ENCODE data around the gene VAV1.

VAV1 gene

GRCh38 chr19:6849876-6850275 lies 77.4 kb downstream of the VAV1 start:
- Histone ChIP-seq H3K9ac (ENCODE audit: low read depth, low read length, poor library complexity) (no peak overlapping the region), H3K4ac (ENCODE audit: low read length) (no peak overlapping the region), H3K18ac (ENCODE audit: low read length) (no peak overlapping the region), H2BK12ac (ENCODE audit: low read length) (no peak overlapping the region), H3K4me1 (ENCODE audit: control insufficient read depth in 2 of 2, insufficient read depth in 1 of 2, low read depth in 1 of 2, low read length in 2 of 2) (no peaks in the 10 kb centered on the region), H3K4me2 (ENCODE audit: insufficient read depth, low read length, poor library complexity, severe bottlenecking) (no peak overlapping the region), H3K23ac (ENCODE audit: low read depth, low read length, poor library complexity) (no peak overlapping the region), H2BK5ac (ENCODE audit: low read length) (no peak overlapping the region), H3K36me3 (replicated peaks in 1 of 2; ENCODE audit: control insufficient read depth in 2 of 2, insufficient read depth in 2 of 2, low read length in 2 of 2) (no peaks in the 10 kb centered on the region), H4K91ac (ENCODE audit: low read depth, low read length, poor library complexity) (no peak overlapping the region), H3K4me3 (ENCODE audit: low read length in 2 of 2) (no peak overlapping the region), H2AK5ac (ENCODE audit: low read depth, low read length) (no peak overlapping the region), H3K27ac (replicated peaks; ENCODE audit: low read length) (no peak overlapping the region), H2BK120ac (ENCODE audit: low read depth, low read length) (no peak overlapping the region), H3K14ac (ENCODE audit: low read length) (no peak overlapping the region), H4K8ac (ENCODE audit: low read depth, low read length) (no peak overlapping the region), H3K79me1 (ENCODE audit: low read depth, low read length) (no peaks in the 10 kb centered on the region), H2AFZ (ENCODE audit: low read length) (no peak overlapping the region), H3K9me3 (replicated peaks in 1 of 2; ENCODE audit: control insufficient read depth in 2 of 2, insufficient read depth in 1 of 2, low read depth in 1 of 2, low read length in 2 of 2) (peaks cover 0 to 6% of the 10 kb centered on the region in 2 donors), H3K27me3 (ENCODE audit: control insufficient read depth in 3 of 3, insufficient read depth in 3 of 3, low read depth in 1 of 3, low read length in 3 of 3) (peaks cover 0 to 3% (median 0%) of the 10 kb centered on the region in 3 experiments), H2BK15ac (ENCODE audit: low read length) (no peak overlapping the region)
- no CpG with 5 or more reads among the region's 2 CpGs for WGBS, 2 donors (ENCODE audit: extremely low coverage in 2 of 2, insufficient read length in 2 of 2, insufficient replicate concordance in 1 of 2)
- no peak for DNase-seq (ENCODE audit: low spot score)

GRCh38 chr19:6851359-6851758 lies 78.9 kb downstream of the VAV1 start:
- Histone ChIP-seq H2AFZ (ENCODE audit: low read length) (no peak overlapping the region), H2BK5ac (ENCODE audit: low read length) (no peak overlapping the region), H2AK5ac (ENCODE audit: low read depth, low read length) (no peak overlapping the region), H3K27me3 (ENCODE audit: control insufficient read depth in 3 of 3, insufficient read depth in 3 of 3, low read depth in 1 of 3, low read length in 3 of 3) (peaks cover 0 to 3% (median 0%) of the 10 kb centered on the region in 3 experiments), H3K9ac (ENCODE audit: low read depth, low read length, poor library complexity) (no peak overlapping the region), H3K4me3 (ENCODE audit: low read length in 2 of 2) (no peak overlapping the region), H3K27ac (replicated peaks; ENCODE audit: low read length) (no peak overlapping the region), H4K8ac (ENCODE audit: low read depth, low read length) (no peak overlapping the region), H2BK12ac (ENCODE audit: low read length) (no peak overlapping the region), H3K23ac (ENCODE audit: low read depth, low read length, poor library complexity) (no peak overlapping the region), H3K14ac (ENCODE audit: low read length) (no peak overlapping the region), H3K4ac (ENCODE audit: low read length) (no peak overlapping the region), H3K79me1 (ENCODE audit: low read depth, low read length) (no peaks in the 10 kb centered on the region), H3K4me2 (ENCODE audit: insufficient read depth, low read length, poor library complexity, severe bottlenecking) (no peak overlapping the region), H2BK15ac (ENCODE audit: low read length) (no peak overlapping the region), H3K18ac (ENCODE audit: low read length) (no peak overlapping the region), H2BK120ac (ENCODE audit: low read depth, low read length) (no peak overlapping the region), H3K4me1 (ENCODE audit: control insufficient read depth in 2 of 2, insufficient read depth in 1 of 2, low read depth in 1 of 2, low read length in 2 of 2) (no peaks in the 10 kb centered on the region), H3K36me3 (replicated peaks in 1 of 2; ENCODE audit: control insufficient read depth in 2 of 2, insufficient read depth in 2 of 2, low read length in 2 of 2) (no peaks in the 10 kb centered on the region), H4K91ac (ENCODE audit: low read depth, low read length, poor library complexity) (no peak overlapping the region), H3K9me3 (replicated peaks in 1 of 2; ENCODE audit: control insufficient read depth in 2 of 2, insufficient read depth in 1 of 2, low read depth in 1 of 2, low read length in 2 of 2) (peaks cover 0 to 6% of the 10 kb centered on the region in 2 donors)
- DNase-seq (ENCODE audit: low spot score), result no peak
- no CpG with 5 or more reads among the region's 1 CpG for WGBS, 2 donors (ENCODE audit: extremely low coverage in 2 of 2, insufficient read length in 2 of 2, insufficient replicate concordance in 1 of 2)

- Histone ChIP-seq H3K4me2 (ENCODE audit: insufficient read depth, low read length, poor library complexity, severe bottlenecking) (no peak overlapping the region), H3K18ac (ENCODE audit: low read length) (no peak overlapping the region), H3K23ac (ENCODE audit: low read depth, low read length, poor library complexity) (no peak overlapping the region), H3K36me3 (replicated peaks in 1 of 2; ENCODE audit: control insufficient read depth in 2 of 2, insufficient read depth in 2 of 2, low read length in 2 of 2) (no peaks in the 10 kb centered on the region), H2AK5ac (ENCODE audit: low read depth, low read length) (no peak overlapping the region), H2BK12ac (ENCODE audit: low read length) (no peak overlapping the region), H2BK5ac (ENCODE audit: low read length) (no peak overlapping the region), H3K4me1 (ENCODE audit: control insufficient read depth in 2 of 2, insufficient read depth in 1 of 2, low read depth in 1 of 2, low read length in 2 of 2) (no peaks in the 10 kb centered on the region), H3K9ac (ENCODE audit: low read depth, low read length, poor library complexity) (no peak overlapping the region), H3K14ac (ENCODE audit: low read length) (no peak overlapping the region), H3K27ac (replicated peaks; ENCODE audit: low read length) (no peak overlapping the region), H2AFZ (ENCODE audit: low read length) (no peak overlapping the region), H2BK15ac (ENCODE audit: low read length) (no peak overlapping the region), H4K91ac (ENCODE audit: low read depth, low read length, poor library complexity) (no peak overlapping the region), H3K27me3 (ENCODE audit: control insufficient read depth in 3 of 3, insufficient read depth in 3 of 3, low read depth in 1 of 3, low read length in 3 of 3) (peaks cover 0 to 3% (median 0%) of the 10 kb centered on the region in 3 experiments), H3K4me3 (ENCODE audit: low read length in 2 of 2) (no peak overlapping the region), H4K8ac (ENCODE audit: low read depth, low read length) (no peak overlapping the region), H3K4ac (ENCODE audit: low read length) (no peak overlapping the region), H2BK120ac (ENCODE audit: low read depth, low read length) (no peak overlapping the region), H3K79me1 (ENCODE audit: low read depth, low read length) (no peaks in the 10 kb centered on the region), H3K9me3 (replicated peaks in 1 of 2; ENCODE audit: control insufficient read depth in 2 of 2, insufficient read depth in 1 of 2, low read depth in 1 of 2, low read length in 2 of 2) (peaks cover 0 to 6% of the 10 kb centered on the region in 2 donors)
- no CpG with 5 or more reads among the region's 1 CpG for WGBS, 2 donors (ENCODE audit: extremely low coverage in 2 of 2, insufficient read length in 2 of 2, insufficient replicate concordance in 1 of 2)
- DNase-seq (ENCODE audit: low spot score), result no peak
Measured at GRCh38 chr19:6852001-6852400, 79.5 kb downstream of the VAV1 start.

GRCh38 chr19:6853868-6854267 lies 81.4 kb downstream of the VAV1 start:
- H3K14ac ChIP-seq (ENCODE audit: low read length), result no peak overlapping the region
- H3K4me2 ChIP-seq (ENCODE audit: insufficient read depth, low read length, poor library complexity, severe bottlenecking), result no peak overlapping the region
- no peak overlapping the region for H2BK120ac ChIP-seq (ENCODE audit: low read depth, low read length)
- peak overlapping the region; percentile 12 for H3K9ac ChIP-seq (ENCODE audit: low read depth, low read length, poor library complexity)
- no peak overlapping the region for H3K27ac ChIP-seq (replicated peaks; ENCODE audit: low read length)
- no peak overlapping the region for H3K23ac ChIP-seq (ENCODE audit: low read depth, low read length, poor library complexity)
- H3K4ac ChIP-seq (ENCODE audit: low read length), result peak overlapping the region; percentile 53
- no peak overlapping the region for H3K18ac ChIP-seq (ENCODE audit: low read length)
- H4K91ac ChIP-seq (ENCODE audit: low read depth, low read length, poor library complexity), result no peak overlapping the region
- WGBS, 2 donors (ENCODE audit: extremely low coverage in 2 of 2, insufficient read length in 2 of 2, insufficient replicate concordance in 1 of 2), result no CpG with 5 or more reads among the region's 11 CpGs
- no peak overlapping the region for H2BK12ac ChIP-seq (ENCODE audit: low read length)
- H3K27me3 ChIP-seq (ENCODE audit: control insufficient read depth in 3 of 3, insufficient read depth in 3 of 3, low read depth in 1 of 3, low read length in 3 of 3), result peaks cover 0 to 3% (median 0%) of the 10 kb centered on the region in 3 experiments
- H2BK5ac ChIP-seq (ENCODE audit: low read length), result no peak overlapping the region
- no peak overlapping the region for H2AFZ ChIP-seq (ENCODE audit: low read length)
- H3K4me3 ChIP-seq (ENCODE audit: low read length in 2 of 2), result no peak overlapping the region
- no peaks in the 10 kb centered on the region for H3K4me1 ChIP-seq (ENCODE audit: control insufficient read depth in 2 of 2, insufficient read depth in 1 of 2, low read depth in 1 of 2, low read length in 2 of 2)
- peaks cover 0 to 6% of the 10 kb centered on the region in 2 donors for H3K9me3 ChIP-seq (replicated peaks in 1 of 2; ENCODE audit: control insufficient read depth in 2 of 2, insufficient read depth in 1 of 2, low read depth in 1 of 2, low read length in 2 of 2)
- H2BK15ac ChIP-seq (ENCODE audit: low read length), result no peak overlapping the region
- H3K79me1 ChIP-seq (ENCODE audit: low read depth, low read length), result no peaks in the 10 kb centered on the region
- no peaks in the 10 kb centered on the region for H3K36me3 ChIP-seq (replicated peaks in 1 of 2; ENCODE audit: control insufficient read depth in 2 of 2, insufficient read depth in 2 of 2, low read length in 2 of 2)
- H2AK5ac ChIP-seq (ENCODE audit: low read depth, low read length), result peak overlapping the region; percentile 43
- no peak for DNase-seq (ENCODE audit: low spot score)
- no peak overlapping the region for H4K8ac ChIP-seq (ENCODE audit: low read depth, low read length)

All from neuronal stem cell (in vitro differentiated cells).